Trophoblast cell (in vitro differentiated cells and primary cell): ENCODE results near the gene TLE1.

Source experiments
- DNase-seq, 2 donors: peaks; one replicate each; pipeline ENCODE4 v3.0.0-alpha.2; 2016
- H2AFZ ChIP-seq: 2 replicates; pipeline ENCODE4 v1.6.1; 2013; ENCODE audit warnings: low read length, moderate library complexity, mild to moderate bottlenecking; ENCODE audit not compliant: insufficient read depth, poor library complexity
- H2AK5ac ChIP-seq: 2 replicates; pipeline ENCODE4 v1.6.1; 2013; ENCODE audit warnings: mild to moderate bottlenecking, low read length
- H2BK120ac ChIP-seq: 2 replicates; pipeline ENCODE4 v1.6.1; 2013; ENCODE audit warnings: low read length, mild to moderate bottlenecking, moderate library complexity; ENCODE audit not compliant: insufficient read depth, poor library complexity
- H2BK12ac ChIP-seq: 2 replicates; pipeline ENCODE4 v1.6.1; 2013; ENCODE audit warnings: mild to moderate bottlenecking, low read length, moderate library complexity
- H2BK5ac ChIP-seq: 2 replicates; pipeline ENCODE4 v1.6.1; 2013; ENCODE audit warnings: low read length, low read depth, moderate library complexity, mild to moderate bottlenecking; ENCODE audit not compliant: poor library complexity
- H3K14ac ChIP-seq: 2 replicates; pipeline ENCODE4 v1.6.1; 2013; ENCODE audit warnings: mild to moderate bottlenecking, low read length
- H3K18ac ChIP-seq: 2 replicates; pipeline ENCODE4 v1.6.1; 2013; ENCODE audit warnings: mild to moderate bottlenecking, low read length
- H3K23ac ChIP-seq: 2 replicates; pipeline ENCODE4 v1.6.1; 2013; ENCODE audit warnings: low read length
- H3K27ac ChIP-seq: 2 replicates; pipeline ENCODE4 v1.5.1; 2013; ENCODE audit warnings: low read depth, mild to moderate bottlenecking, inconsistent platforms, low read length, moderate library complexity
- H3K27me3 ChIP-seq: 2 replicates; pipeline ENCODE4 v1.6.1; 2013; ENCODE audit warnings: inconsistent platforms, mild to moderate bottlenecking, low read length, moderate library complexity; ENCODE audit not compliant: insufficient read depth
- H3K36me3 ChIP-seq, 2 experiments: 1 replicate in 1 of 2; 2 replicates in 1 of 2; pipeline ENCODE4 v1.6.1; 2013; ENCODE audit warnings: low read length in 2 of 2, mild to moderate bottlenecking in 2 of 2, moderate library complexity in 1 of 2; ENCODE audit not compliant: insufficient read depth in 2 of 2, control insufficient read depth in 1 of 2
- H3K4ac ChIP-seq: 2 replicates; pipeline ENCODE4 v1.6.1; 2013; ENCODE audit warnings: low read depth, mild to moderate bottlenecking, low read length, moderate library complexity
- H3K4me1 ChIP-seq, 2 experiments: 1 replicate in 1 of 2; 2 replicates in 1 of 2; pipeline ENCODE4 v1.6.1; 2013; ENCODE audit warnings: low read length in 2 of 2, mild to moderate bottlenecking in 2 of 2, moderate library complexity in 1 of 2; ENCODE audit not compliant: insufficient read depth in 2 of 2, control insufficient read depth in 1 of 2
- H3K4me2 ChIP-seq: 2 replicates; pipeline ENCODE4 v1.6.1; 2013; ENCODE audit warnings: inconsistent platforms, mild to moderate bottlenecking, low read length, moderate library complexity
- H3K4me3 ChIP-seq: 2 replicates; pipeline ENCODE4 v1.5.1; 2013; ENCODE audit warnings: mild to moderate bottlenecking, low read depth, low read length, inconsistent platforms
- H3K79me1 ChIP-seq: one replicate; pipeline ENCODE4 v1.6.1; 2013; ENCODE audit warnings: low read length
- H3K79me2 ChIP-seq: 2 replicates; pipeline ENCODE4 v1.6.1; 2013; ENCODE audit warnings: low read length, mild to moderate bottlenecking; ENCODE audit not compliant: control insufficient read depth, insufficient read depth, poor library complexity
- H3K9ac ChIP-seq: 2 replicates; pipeline ENCODE4 v1.6.1; 2013; ENCODE audit warnings: mild to moderate bottlenecking, low read length
- H3K9me3 ChIP-seq: 2 replicates; pipeline ENCODE4 v1.6.1; 2013; ENCODE audit warnings: low read depth, mild to moderate bottlenecking, control low read depth, inconsistent platforms, low read length; ENCODE audit not compliant: insufficient read depth
- H4K12ac ChIP-seq: 2 replicates; pipeline ENCODE4 v1.6.1; 2013; ENCODE audit warnings: low read depth, mild to moderate bottlenecking, low read length, moderate library complexity
- H4K8ac ChIP-seq: 2 replicates; pipeline ENCODE4 v1.6.1; 2013; ENCODE audit warnings: low read depth, mild to moderate bottlenecking, low read length, moderate library complexity
- H4K91ac ChIP-seq: one replicate; pipeline ENCODE4 v1.6.1; 2013; ENCODE audit warnings: low read depth, mild to moderate bottlenecking, low read length, moderate library complexity
- WGBS: extraction: QIAGEN DNeasy Blood & Tissue Kit; methylation state at CpG from one replicate; pipeline ENCODE4 v1.1.7; 2013; ENCODE audit warnings: missing lambda C conversion rate; ENCODE audit not compliant: insufficient read length, insufficient coverage; ENCODE audit errors: extremely low coverage; 5-methylcytosine and 5-hydroxymethylcytosine counted together

Gene TLE1

DNA sequence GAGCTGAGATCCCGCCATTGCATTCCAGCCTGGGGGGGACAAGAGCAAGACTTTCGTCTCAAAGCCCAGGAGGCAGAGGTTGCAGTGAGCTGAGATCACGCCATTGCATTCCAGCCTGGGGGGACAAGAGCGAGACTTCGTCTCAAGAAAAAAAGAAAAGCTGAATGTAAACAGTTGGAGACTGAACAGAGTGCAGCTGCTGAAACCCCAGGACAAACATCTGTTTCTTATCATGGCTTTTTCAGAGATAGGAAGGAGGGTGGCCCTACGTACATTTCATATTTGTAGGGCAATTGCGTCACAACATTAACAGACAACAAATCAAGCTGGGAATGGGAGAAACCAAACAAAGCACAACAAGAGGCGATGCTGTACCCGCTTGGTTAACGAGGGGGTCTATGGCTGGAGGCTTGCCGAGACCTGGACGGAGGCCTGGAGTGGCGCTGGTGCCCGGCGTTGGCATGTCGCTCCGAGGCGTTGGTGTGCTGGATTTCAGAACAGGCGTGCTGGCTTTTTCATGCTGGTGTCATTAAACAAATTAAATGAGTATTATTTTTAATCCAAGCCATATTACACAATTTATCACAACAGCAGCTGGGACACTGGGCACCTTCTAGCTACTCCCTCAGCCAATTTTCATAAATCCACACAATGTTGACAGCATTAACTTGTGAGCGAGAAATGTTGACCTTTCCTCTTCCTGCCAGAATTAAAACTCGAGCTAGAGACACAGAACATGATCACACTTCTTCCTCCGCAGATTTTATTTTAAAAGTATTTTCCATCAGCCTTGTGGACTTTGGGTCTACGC, 76.1 kb downstream of the TLE1 start:
- H3K9me3 ChIP-seq: no peaks in the 10 kb centered on the region
- H2BK120ac ChIP-seq: peak overlapping the region; percentile 54
- H3K36me3 ChIP-seq: peaks cover 7 to 13% of the 10 kb centered on the region in 2 experiments
- no peak overlapping the region for H3K4me2 ChIP-seq
- no peak overlapping the region for H3K4me3 ChIP-seq
- peak overlapping the region; percentile 75 for H2BK5ac ChIP-seq
- peak; percentile 88 to 92 for DNase-seq
- peak overlapping the region; percentile 62 for H3K14ac ChIP-seq
- peak overlapping the region; percentile 43 for H2AK5ac ChIP-seq
- H3K4me1 ChIP-seq: peaks cover 25 to 26% of the 10 kb centered on the region in 2 experiments
- WGBS: no CpG with 5 or more reads among the region's 23 CpGs
- no peak overlapping the region for H4K12ac ChIP-seq
- H3K4ac ChIP-seq: peak overlapping the region; percentile 59
- no peak overlapping the region for H3K23ac ChIP-seq
- no peak overlapping the region for H3K9ac ChIP-seq
- peaks cover 3% of the 10 kb centered on the region for H3K79me2 ChIP-seq
- H2BK12ac ChIP-seq: peak overlapping the region; percentile 73
- H3K27me3 ChIP-seq: no peaks in the 10 kb centered on the region
- H3K18ac ChIP-seq: peak overlapping the region; percentile 48
- no peak overlapping the region for H2AFZ ChIP-seq
- peak overlapping the region; percentile 49 for H4K8ac ChIP-seq
- H3K79me1 ChIP-seq: peaks cover 28% of the 10 kb centered on the region
- H3K27ac ChIP-seq: peak overlapping the region; percentile 92
- peak overlapping the region; percentile 57 for H4K91ac ChIP-seq

DNA sequence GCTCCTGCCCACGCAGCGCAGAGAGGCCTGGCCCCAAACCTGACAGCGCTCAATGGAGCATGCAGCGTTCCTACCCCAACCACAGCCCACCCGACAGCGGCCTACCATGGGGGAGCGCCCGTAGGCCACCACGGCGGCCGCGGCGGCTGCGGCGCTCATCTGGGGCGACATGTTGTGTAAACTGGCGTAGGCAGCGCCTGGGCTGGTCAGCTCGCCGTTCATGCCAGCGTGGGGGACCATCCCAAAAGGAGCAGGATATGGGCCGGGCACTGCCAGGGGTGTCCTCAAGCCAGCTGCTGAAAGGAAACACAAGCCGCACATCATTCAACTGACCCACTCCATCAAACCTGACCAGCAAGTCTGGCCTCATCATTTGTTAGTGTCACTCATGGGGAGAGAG, 77.7 kb downstream of the TLE1 start:
- DNase-seq: no peak
- Histone ChIP-seq H3K18ac (peak overlapping the region; percentile 85), H3K79me1 (peaks cover 28% of the 10 kb centered on the region), H3K14ac (peak overlapping the region; percentile 81), H3K9me3 (no peaks in the 10 kb centered on the region), H3K79me2 (peaks cover 3% of the 10 kb centered on the region), H2BK12ac (peak overlapping the region; percentile 98), H3K23ac (no peak overlapping the region), H2AK5ac (peak overlapping the region; percentile 98), H2BK120ac (peak overlapping the region; percentile 79), H3K4me3 (no peak overlapping the region), H3K27ac (peak overlapping the region; percentile 70), H3K4ac (peak overlapping the region; percentile 77), H3K4me2 (no peak overlapping the region), H3K9ac (no peak overlapping the region), H4K91ac (peak overlapping the region; percentile 94), H3K36me3 (peaks cover 7 to 18% of the 10 kb centered on the region in 2 experiments), H4K8ac (peak overlapping the region; percentile 68), H2BK5ac (peak overlapping the region; percentile 86), H4K12ac (peak overlapping the region; percentile 17), H3K27me3 (no peaks in the 10 kb centered on the region), H3K4me1 (peaks cover 25 to 26% of the 10 kb centered on the region in 2 experiments), H2AFZ (peak overlapping the region; percentile 61)
- no CpG with 5 or more reads among the region's 23 CpGs for WGBS

DNA sequence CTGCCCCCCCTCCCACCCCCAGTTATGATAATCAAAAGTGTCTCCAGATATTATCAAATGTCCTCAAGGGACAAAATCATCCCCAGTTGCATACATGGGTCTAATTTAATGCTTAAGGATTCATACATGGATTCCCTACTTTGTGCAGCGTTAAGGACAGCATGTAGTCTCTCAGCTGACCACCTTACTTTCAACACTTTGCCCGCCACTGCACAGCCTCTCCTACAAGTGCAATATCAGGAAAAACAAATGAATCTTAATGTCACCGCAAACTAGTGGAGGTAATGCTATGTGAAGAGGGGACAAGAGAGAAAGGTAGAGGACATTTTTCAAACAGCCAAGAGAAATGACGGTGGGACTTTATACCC, 78.6 kb downstream of the TLE1 start:
- WGBS: no CpG with 5 or more reads among the region's 4 CpGs
- Histone ChIP-seq H3K79me2 (peaks cover 3% of the 10 kb centered on the region), H2AFZ (no peak overlapping the region), H2BK5ac (no peak overlapping the region), H3K23ac (no peak overlapping the region), H2BK12ac (no peak overlapping the region), H3K79me1 (peaks cover 26% of the 10 kb centered on the region), H3K9me3 (no peaks in the 10 kb centered on the region), H3K4me2 (no peak overlapping the region), H4K12ac (no peak overlapping the region), H3K14ac (no peak overlapping the region), H3K9ac (no peak overlapping the region), H3K18ac (no peak overlapping the region), H3K4ac (no peak overlapping the region), H3K27ac (peak overlapping the region; percentile 63), H3K36me3 (peaks cover 7 to 18% of the 10 kb centered on the region in 2 experiments), H3K27me3 (no peaks in the 10 kb centered on the region), H3K4me1 (peaks cover 24 to 25% of the 10 kb centered on the region in 2 experiments), H3K4me3 (no peak overlapping the region), H2BK120ac (no peak overlapping the region), H2AK5ac (no peak overlapping the region), H4K91ac (no peak overlapping the region), H4K8ac (no peak overlapping the region)
- DNase-seq: no peak

DNA sequence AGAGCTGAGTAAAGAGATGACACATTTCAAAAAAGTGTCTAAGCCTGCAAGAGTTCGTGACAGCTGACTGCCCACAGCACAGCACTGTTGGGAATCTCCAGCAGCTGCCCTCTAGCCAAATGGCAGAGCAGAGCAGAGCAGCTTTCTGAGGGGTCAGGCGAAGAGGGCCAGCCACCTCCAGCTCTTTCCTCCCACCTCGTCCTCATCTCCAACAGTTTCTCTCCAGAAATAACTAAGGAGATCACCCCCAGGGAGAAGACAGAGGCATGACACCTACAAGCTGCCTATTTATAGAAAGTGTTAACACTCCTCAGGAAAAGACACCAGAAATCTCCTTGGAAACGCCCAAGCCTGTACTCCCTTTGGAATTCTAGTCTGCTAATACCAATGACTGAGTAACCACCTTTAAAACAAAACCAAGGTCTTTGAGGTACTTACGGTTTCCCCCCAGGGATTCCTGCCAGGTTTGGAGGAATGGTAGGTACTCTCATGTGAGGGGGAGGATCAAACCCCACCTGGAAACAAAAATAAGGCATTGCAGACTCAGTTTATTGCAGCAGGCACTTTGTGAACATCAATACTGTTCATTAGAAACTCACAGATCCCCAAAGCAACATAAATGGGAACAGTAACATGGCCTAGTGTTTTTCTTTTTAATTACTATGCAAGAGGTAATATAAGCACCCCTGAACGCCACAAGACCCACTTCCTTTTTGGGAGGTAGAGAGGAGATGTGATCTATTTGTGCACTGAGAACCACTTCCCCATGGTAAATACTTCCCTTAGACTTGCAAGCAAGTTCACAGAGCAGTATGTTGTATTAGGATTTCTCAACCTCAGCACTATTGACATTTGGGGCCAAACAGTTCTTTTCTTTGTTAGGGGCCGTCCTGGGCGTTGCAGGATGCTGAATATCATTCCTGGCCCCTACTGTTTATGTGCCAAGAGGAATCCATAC, 79.3 kb downstream of the TLE1 start:
- Histone ChIP-seq H3K4me2 (peak overlapping the region; percentile 13), H3K18ac (no peak overlapping the region), H4K8ac (no peak overlapping the region), H3K14ac (peak overlapping the region; percentile 28), H2BK5ac (peak overlapping the region; percentile 52), H2AFZ (no peak overlapping the region), H3K9ac (no peak overlapping the region), H3K23ac (no peak overlapping the region), H3K79me1 (peaks cover 26% of the 10 kb centered on the region), H2BK12ac (peak overlapping the region; percentile 52), H4K12ac (no peak overlapping the region), H2BK120ac (no peak overlapping the region), H4K91ac (no peak overlapping the region), H3K27ac (peak overlapping the region; percentile 66), H2AK5ac (no peak overlapping the region), H3K27me3 (no peaks in the 10 kb centered on the region), H3K36me3 (peaks cover 7 to 18% of the 10 kb centered on the region in 2 experiments), H3K4me3 (no peak overlapping the region), H3K9me3 (no peaks in the 10 kb centered on the region), H3K4me1 (peaks cover 25 to 27% of the 10 kb centered on the region in 2 experiments), H3K79me2 (peaks cover 3% of the 10 kb centered on the region), H3K4ac (no peak overlapping the region)
- WGBS: no CpG with 5 or more reads among the region's 8 CpGs
- peak; percentile 78 for DNase-seq
